ENCODE data around the gene ATOSB. TPM values are rescaled to one million over a fixed set of nuclear protein-coding genes. Genes with fewer than 3 reads are reported as not detected.

ATOSB gene
- total RNA-seq, 4 donors from 2014 or later = 13.0 to 28.9 (median 24.2) TPM

- intact Hi-C loops (cut with DNase I; ENCODE audit: low total_unique reads) = no loop called here
- no peak overlapping the region for H3K27ac ChIP-seq
- no peaks in the 10 kb centered on the region for H3K36me3 ChIP-seq
- no peak for ATAC-seq
- in situ Hi-C loops (cut with MboI; ENCODE audit: low sequenced_read_pairs in 4 of 4) = loop anchor here in 1 of 4 donors (25.0 kb wide), 1 partner anchor 300 kb away; no protein-coding TSS in a partner anchor
- no peak overlapping the region for H3K4me3 ChIP-seq
- H3K4me1 ChIP-seq = no peaks in the 10 kb centered on the region
- no peak for DNase-seq
- no peaks in the 10 kb centered on the region for H3K27me3 ChIP-seq
- TF ChIP-seq CTCF (IDR thresholded peaks at IDR 0.05 in 4 of 5, conservative IDR thresholded peaks at IDR 0.05 in 1 of 5) = no peak
- no peak for TF ChIP-seq POLR2A (IDR thresholded peaks at IDR 0.05)
- no peaks in the 10 kb centered on the region for H3K9me3 ChIP-seq
Measured at GRCh38 chr9:35136866-35137265, 21.2 kb upstream of the ATOSB start.

- H3K27me3 ChIP-seq = no peaks in the 10 kb centered on the region
- H3K36me3 ChIP-seq = no peaks in the 10 kb centered on the region
- no peak overlapping the region for H3K27ac ChIP-seq
- ATAC-seq = no peak
- H3K4me3 ChIP-seq = no peak overlapping the region
- no peaks in the 10 kb centered on the region for H3K4me1 ChIP-seq
- DNase-seq = no peak
- in situ Hi-C loops (cut with MboI; ENCODE audit: low sequenced_read_pairs in 4 of 4) (loop anchor here in 1 of 4 donors (25.0 kb wide), 1 partner anchor 301 kb away; no protein-coding TSS in a partner anchor), intact Hi-C loops (cut with DNase I; ENCODE audit: low total_unique reads) (no loop called here)
- no peak for TF ChIP-seq POLR2A (IDR thresholded peaks at IDR 0.05)
- no peaks in the 10 kb centered on the region for H3K9me3 ChIP-seq
Measured at GRCh38 chr9:35135988-35136387, 20.3 kb upstream of the ATOSB start.

GRCh38 chr9:35134920-35135319 is 19.3 kb upstream of the ATOSB start:
- Histone ChIP-seq H3K4me1 (no peaks in the 10 kb centered on the region), H3K27ac (no peak overlapping the region), H3K36me3 (no peaks in the 10 kb centered on the region), H3K9me3 (no peaks in the 10 kb centered on the region), H3K27me3 (no peaks in the 10 kb centered on the region), H3K4me3 (no peak overlapping the region)
- intact Hi-C loops (cut with DNase I; ENCODE audit: low total_unique reads) = no loop called here
- ATAC-seq (no peak), DNase-seq (no peak)
- no peak for TF ChIP-seq POLR2A (IDR thresholded peaks at IDR 0.05)
- TF ChIP-seq CTCF (IDR thresholded peaks at IDR 0.05 in 4 of 5, conservative IDR thresholded peaks at IDR 0.05 in 1 of 5) = no peak
- in situ Hi-C loops (cut with MboI; ENCODE audit: low sequenced_read_pairs in 4 of 4) = loop anchor here in 1 of 4 donors (25.0 kb wide), 1 partner anchor 302 kb away; no protein-coding TSS in a partner anchor

- no peaks in the 10 kb centered on the region for H3K36me3 ChIP-seq
- no peaks in the 10 kb centered on the region for H3K9me3 ChIP-seq
- intact Hi-C loops (cut with DNase I; ENCODE audit: low total_unique reads) = loop anchor here (1.0 to 10.0 kb wide), 9 partner anchors 45 to 698 kb away; partner anchors contain the start of genes DNAI1, FAM219A, HINT2 and SPAG8
- TF ChIP-seq POLR2A (IDR thresholded peaks at IDR 0.05) (no peak), CTCF (IDR thresholded peaks at IDR 0.05 in 4 of 5, conservative IDR thresholded peaks at IDR 0.05 in 1 of 5) (peak; percentile 86 to 97 (median 93))
- H3K27me3 ChIP-seq = no peaks in the 10 kb centered on the region
- in situ Hi-C loops (cut with MboI; ENCODE audit: low sequenced_read_pairs in 4 of 4) = loop anchor here (5.0 to 25.0 kb wide), 6 partner anchors 45 to 445 kb away; partner anchors contain the start of gene UNC13B (in 1 of the 4)
- H3K27ac ChIP-seq = peak overlapping the region; percentile 83 to 92 (median 84)
- H3K4me1 ChIP-seq = peaks cover 21 to 22% of the 10 kb centered on the region in 2 donors
- peak overlapping the region; percentile 58 to 73 (median 68) for H3K4me3 ChIP-seq
- DNase-seq (peak; percentile 86 to 90), ATAC-seq (peak; percentile 84 to 85)
Measured at GRCh38 chr9:35116898-35117551, 1.4 kb upstream of the ATOSB start.

- Histone ChIP-seq H3K36me3 (no peaks in the 10 kb centered on the region), H3K27me3 (no peaks in the 10 kb centered on the region), H3K9me3 (no peaks in the 10 kb centered on the region), H3K4me1 (peaks cover 21 to 26% of the 10 kb centered on the region in 2 donors), H3K4me3 (peak overlapping the region; percentile 58 to 73 (median 68)), H3K27ac (peak overlapping the region; percentile 83 to 92 (median 84))
- intact Hi-C loops (cut with DNase I; ENCODE audit: low total_unique reads) = loop anchor here (1.0 to 10.0 kb wide), 8 partner anchors 46 to 698 kb away; partner anchors contain the start of genes DNAI1, FAM219A, HINT2 and SPAG8
- DNase-seq = no peak
- TF ChIP-seq POLR2A (IDR thresholded peaks at IDR 0.05) = no peak
- no peak for TF ChIP-seq CTCF (IDR thresholded peaks at IDR 0.05 in 4 of 5, conservative IDR thresholded peaks at IDR 0.05 in 1 of 5)
- in situ Hi-C loops (cut with MboI; ENCODE audit: low sequenced_read_pairs in 4 of 4) = loop anchor here (5.0 to 25.0 kb wide), 6 partner anchors 46 to 446 kb away; partner anchors contain the start of gene UNC13B (in 1 of the 4)
- peak; percentile 8 to 14 for ATAC-seq
Measured at GRCh38 chr9:35116539-35116897, 856 bp upstream of the ATOSB start.

Measured in gastrocnemius medialis (tissue), 4 donors.